Measurements from ENCODE around the gene TMEM135. TPM values are rescaled to one million over a fixed set of nuclear protein-coding genes. Genes with fewer than 3 reads are reported as not detected.

The TMEM135 gene
- total RNA-seq, 2 donors from 2014 or later: 111 to 113 TPM

DNA sequence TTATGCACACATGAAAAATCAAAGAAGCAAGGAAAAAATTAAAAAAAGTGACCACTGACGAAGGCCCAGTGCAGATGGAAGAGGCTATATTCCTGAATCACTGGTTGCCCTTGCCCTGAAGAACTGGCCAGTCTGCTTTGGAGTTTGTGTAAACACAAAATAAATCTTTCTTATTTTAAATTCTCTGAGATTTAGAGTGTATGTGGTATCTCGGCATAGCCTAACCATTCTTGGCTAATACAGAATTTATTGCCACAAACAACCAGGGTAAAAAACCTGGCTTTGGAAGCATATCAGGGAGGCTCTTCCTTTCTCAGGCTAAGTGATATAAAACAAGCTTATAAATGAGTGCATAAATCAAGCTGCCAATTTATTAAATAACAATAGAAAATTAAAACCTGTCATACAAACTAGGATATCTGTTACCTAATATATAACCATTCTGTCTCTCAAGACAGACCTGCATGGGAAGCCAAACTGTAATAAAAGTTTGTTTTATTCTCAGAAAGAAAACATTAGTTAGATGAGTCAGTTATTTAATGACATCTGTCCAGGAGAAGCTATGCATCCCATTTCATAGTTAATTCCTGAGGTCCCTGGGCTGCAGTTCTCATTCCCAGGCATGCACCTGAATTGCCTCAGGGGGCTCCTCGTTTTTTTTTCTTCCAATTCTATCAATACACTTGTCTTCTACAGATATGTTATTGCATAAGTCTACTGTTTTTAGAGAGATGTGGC is 6.1 kb upstream of the TMEM135 start:
- H3K4me1 Mint-ChIP-seq: peaks cover 25% of the 10 kb centered on the region
- 80 to 100% methylated on average over 1 to 3 of the region's 3 CpGs for WGBS, 2 experiments (ENCODE audit: insufficient coverage in 1 of 2, insufficient read length in 1 of 2)

DNA sequence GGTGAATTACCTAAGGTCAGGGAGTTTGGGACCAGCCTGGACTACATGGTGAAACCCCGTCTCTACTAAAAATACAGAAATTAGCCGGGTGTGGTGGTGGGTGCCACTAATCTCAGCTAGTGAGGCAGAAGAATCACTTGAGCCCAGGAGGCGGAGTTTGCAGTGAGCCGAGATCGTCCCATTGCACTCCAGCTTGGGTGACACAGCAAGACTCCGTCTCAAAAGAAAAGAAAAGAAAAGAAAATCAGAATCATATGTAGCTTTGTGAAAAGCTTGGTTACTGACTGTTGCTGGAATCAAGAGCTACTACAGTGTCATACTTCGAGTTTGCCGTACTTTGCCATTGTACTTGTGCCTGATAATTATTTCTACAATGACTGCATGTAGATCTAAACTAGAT is 4.2 kb upstream of the TMEM135 start:
- no peaks in the 10 kb centered on the region for H3K27me3 Mint-ChIP-seq (ENCODE audit: insufficient read depth)

More for the DNA sequence above, 6.1 kb upstream of the TMEM135 start:
- no peak overlapping the region for H3K27ac ChIP-seq (ENCODE audit: low read depth, low read length)
- no peak overlapping the region for H3K4me3 Mint-ChIP-seq
- H3K9me3 Mint-ChIP-seq: no peaks in the 10 kb centered on the region
- H3K4me1 ChIP-seq (ENCODE audit: control insufficient read depth, insufficient read depth, low read length): peaks cover 2% of the 10 kb centered on the region
- TF ChIP-seq, protein P1, sequence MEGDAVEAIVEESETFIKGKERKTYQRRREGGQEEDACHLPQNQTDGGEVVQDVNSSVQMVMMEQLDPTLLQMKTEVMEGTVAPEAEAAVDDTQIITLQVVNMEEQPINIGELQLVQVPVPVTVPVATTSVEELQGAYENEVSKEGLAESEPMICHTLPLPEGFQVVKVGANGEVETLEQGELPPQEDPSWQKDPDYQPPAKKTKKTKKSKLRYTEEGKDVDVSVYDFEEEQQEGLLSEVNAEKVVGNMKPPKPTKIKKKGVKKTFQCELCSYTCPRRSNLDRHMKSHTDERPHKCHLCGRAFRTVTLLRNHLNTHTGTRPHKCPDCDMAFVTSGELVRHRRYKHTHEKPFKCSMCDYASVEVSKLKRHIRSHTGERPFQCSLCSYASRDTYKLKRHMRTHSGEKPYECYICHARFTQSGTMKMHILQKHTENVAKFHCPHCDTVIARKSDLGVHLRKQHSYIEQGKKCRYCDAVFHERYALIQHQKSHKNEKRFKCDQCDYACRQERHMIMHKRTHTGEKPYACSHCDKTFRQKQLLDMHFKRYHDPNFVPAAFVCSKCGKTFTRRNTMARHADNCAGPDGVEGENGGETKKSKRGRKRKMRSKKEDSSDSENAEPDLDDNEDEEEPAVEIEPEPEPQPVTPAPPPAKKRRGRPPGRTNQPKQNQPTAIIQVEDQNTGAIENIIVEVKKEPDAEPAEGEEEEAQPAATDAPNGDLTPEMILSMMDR (conservative IDR thresholded peaks at IDR 0.05): no peak
- H3K36me3 Mint-ChIP-seq (ENCODE audit: low read depth): no peaks in the 10 kb centered on the region
- H3K36me3 ChIP-seq (ENCODE audit: control insufficient read depth, insufficient read depth, low read length): no peaks in the 10 kb centered on the region
- no peak overlapping the region for H3K4me3 ChIP-seq (ENCODE audit: low read length)
- peaks cover under 1% of the 10 kb centered on the region for H3K9me3 ChIP-seq (ENCODE audit: control insufficient read depth, low read length)
- no peak for DNase-seq
- no peak overlapping the region for H3K9ac ChIP-seq (ENCODE audit: extremely low read depth, low read length, poor library complexity, severe bottlenecking)
- no peak overlapping the region for H3K27ac Mint-ChIP-seq
- no peaks in the 10 kb centered on the region for H3K27me3 Mint-ChIP-seq (ENCODE audit: insufficient read depth)
- no peaks in the 10 kb centered on the region for H3K27me3 ChIP-seq (ENCODE audit: control insufficient read depth, insufficient read depth, low read length, poor library complexity, severe bottlenecking)

DNA sequence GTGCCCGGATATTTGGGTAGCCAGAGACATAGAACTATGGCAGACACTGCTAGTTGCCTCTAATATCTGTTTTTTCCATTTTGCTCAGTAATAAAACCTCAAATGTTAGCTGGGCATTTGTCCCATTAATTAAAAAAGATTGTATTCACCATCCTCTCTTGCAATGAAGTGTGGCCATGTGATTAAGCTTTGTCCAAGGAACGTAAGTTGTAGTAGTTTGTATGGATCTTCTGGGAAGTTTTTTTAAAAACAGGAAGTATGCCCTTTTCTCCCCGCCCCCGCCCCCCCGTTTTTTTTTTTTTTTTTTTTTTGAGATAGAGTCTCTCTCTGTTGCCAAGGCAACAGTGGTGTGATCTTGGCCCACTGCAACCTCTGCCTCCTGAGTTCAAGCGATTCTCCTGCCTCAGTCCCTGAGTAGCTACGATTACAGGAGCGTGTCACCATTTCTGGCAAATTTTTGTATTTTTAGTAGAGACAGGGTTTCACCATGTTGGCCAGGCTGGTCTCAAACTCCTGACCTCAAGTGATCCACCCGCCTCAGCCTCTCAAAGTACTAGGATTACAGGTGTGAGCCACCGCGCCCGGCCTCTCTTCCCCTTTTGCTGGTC is 1.7 kb upstream of the TMEM135 start:
- Histone ChIP-seq H3K4me1 (ENCODE audit: control insufficient read depth, insufficient read depth, low read length) (peaks cover 7% of the 10 kb centered on the region), H3K9ac (ENCODE audit: extremely low read depth, low read length, poor library complexity, severe bottlenecking) (peak overlapping the region; percentile 84), H3K9me3 (ENCODE audit: control insufficient read depth, low read length) (no peaks in the 10 kb centered on the region), H3K36me3 (ENCODE audit: control insufficient read depth, insufficient read depth, low read length) (peaks cover 5% of the 10 kb centered on the region), H3K27me3 (ENCODE audit: control insufficient read depth, insufficient read depth, low read length, poor library complexity, severe bottlenecking) (no peaks in the 10 kb centered on the region), H3K4me3 (ENCODE audit: low read length) (no peak overlapping the region), H3K27ac (ENCODE audit: low read depth, low read length) (no peak overlapping the region)
- DNase-seq: no peak
- peaks cover 45% of the 10 kb centered on the region for H3K4me1 Mint-ChIP-seq
- peak overlapping the region; percentile 97 for H3K4me3 Mint-ChIP-seq
- H3K36me3 Mint-ChIP-seq (ENCODE audit: low read depth): peaks cover 4% of the 10 kb centered on the region
- TF ChIP-seq, protein P1 (conservative IDR thresholded peaks at IDR 0.05): no peak
- H3K9me3 Mint-ChIP-seq: no peaks in the 10 kb centered on the region
- WGBS, 2 experiments (ENCODE audit: insufficient coverage in 1 of 2, insufficient read length in 1 of 2): 82 to 83% methylated on average over 6 to 12 of the region's 12 CpGs
- no peaks in the 10 kb centered on the region for H3K27me3 Mint-ChIP-seq (ENCODE audit: insufficient read depth)
- peak overlapping the region; percentile 94 for H3K27ac Mint-ChIP-seq

More for the DNA sequence above, 4.2 kb upstream of the TMEM135 start:
- WGBS, 2 experiments (ENCODE audit: insufficient coverage in 1 of 2, insufficient read length in 1 of 2): 81 to 85% methylated on average over 8 of the region's 8 CpGs
- H3K4me3 Mint-ChIP-seq: no peak overlapping the region
- TF ChIP-seq, protein P1 (conservative IDR thresholded peaks at IDR 0.05): no peak
- H3K27ac Mint-ChIP-seq: no peak overlapping the region
- no peaks in the 10 kb centered on the region for H3K36me3 Mint-ChIP-seq (ENCODE audit: low read depth)
- no peaks in the 10 kb centered on the region for H3K27me3 ChIP-seq (ENCODE audit: control insufficient read depth, insufficient read depth, low read length, poor library complexity, severe bottlenecking)
- H3K4me1 Mint-ChIP-seq: peaks cover 31% of the 10 kb centered on the region
- DNase-seq: no peak
- H3K9ac ChIP-seq (ENCODE audit: extremely low read depth, low read length, poor library complexity, severe bottlenecking): no peak overlapping the region
- no peak overlapping the region for H3K27ac ChIP-seq (ENCODE audit: low read depth, low read length)
- H3K36me3 ChIP-seq (ENCODE audit: control insufficient read depth, insufficient read depth, low read length): no peaks in the 10 kb centered on the region
- H3K9me3 Mint-ChIP-seq: no peaks in the 10 kb centered on the region
- H3K4me3 ChIP-seq (ENCODE audit: low read length): no peak overlapping the region
- no peaks in the 10 kb centered on the region for H3K9me3 ChIP-seq (ENCODE audit: control insufficient read depth, low read length)
- peaks cover 4% of the 10 kb centered on the region for H3K4me1 ChIP-seq (ENCODE audit: control insufficient read depth, insufficient read depth, low read length)

Data from endodermal cell (in vitro differentiated cells).